Stimulated activated CD4-positive, alpha-beta T cell treated with anti-CD3 and anti-CD28 coated beads, Interleukin-1b, Interleukin-23, amount 100 ng/mL, for 1 hour (primary cell): ENCODE results near the gene CFAP69.
"Not testable (repeated sequence)": the region's sequence is repeated elsewhere in the genome, so short reads cannot be mapped to it uniquely, and the experiment has no call there.

Source experiments
- DNase-seq, 2 donors: peaks; one replicate each; pipeline ENCODE4 v3.0.0-alpha.2; 2020; ENCODE audit warnings: low read depth in 2 of 2

Gene CFAP69

GRCh38 chr7:90345595-90346335 lies 100.8 kb downstream of the CFAP69 start:
- no peak for DNase-seq

- DNase-seq = peak; percentile 86 to 93
Measured at GRCh38 chr7:90346336-90347125, 101.6 kb downstream of the CFAP69 start, which contains the start of gene GTPBP10. Gene GTPBP10, plus strand, starts transcription at chr7:90346716. Its CDS starts 26 bp downstream, at chr7:90346742.

- DNase-seq = no peak
Measured at GRCh38 chr7:90347759-90348158, 102.8 kb downstream of the CFAP69 start.

GRCh38 chr7:90349305-90349704 lies 104.3 kb downstream of the CFAP69 start:
- no peak for DNase-seq

GRCh38 chr7:90350032-90350431 lies 105.1 kb downstream of the CFAP69 start:
- not testable (repeated sequence) for DNase-seq

- DNase-seq = no peak
Measured at GRCh38 chr7:90351987-90352386, 107.0 kb downstream of the CFAP69 start.
